Measurements from ENCODE around the gene MYO18B.

MYO18B gene

DNA sequence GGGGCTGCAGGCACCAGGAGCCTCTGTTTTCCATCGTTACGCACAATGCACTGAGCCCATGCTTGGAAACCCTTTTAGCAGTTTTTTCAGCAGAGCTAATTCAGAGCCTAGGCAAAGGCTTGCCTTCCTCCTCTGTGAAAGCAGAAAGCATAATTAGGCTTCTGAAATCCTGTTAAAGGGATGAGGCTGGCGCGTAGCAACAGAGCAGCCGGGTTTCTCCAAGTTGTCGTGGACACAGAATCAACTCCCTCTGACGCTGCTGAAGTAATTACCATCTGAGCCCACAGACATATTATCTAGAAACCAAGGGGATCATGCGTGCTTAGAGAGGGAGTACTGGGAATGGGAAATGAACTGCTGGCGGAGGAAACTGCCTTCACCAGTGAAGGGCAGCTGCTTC is 85.4 kb downstream of the MYO18B start:
- DNase-seq, result no peak

DNA sequence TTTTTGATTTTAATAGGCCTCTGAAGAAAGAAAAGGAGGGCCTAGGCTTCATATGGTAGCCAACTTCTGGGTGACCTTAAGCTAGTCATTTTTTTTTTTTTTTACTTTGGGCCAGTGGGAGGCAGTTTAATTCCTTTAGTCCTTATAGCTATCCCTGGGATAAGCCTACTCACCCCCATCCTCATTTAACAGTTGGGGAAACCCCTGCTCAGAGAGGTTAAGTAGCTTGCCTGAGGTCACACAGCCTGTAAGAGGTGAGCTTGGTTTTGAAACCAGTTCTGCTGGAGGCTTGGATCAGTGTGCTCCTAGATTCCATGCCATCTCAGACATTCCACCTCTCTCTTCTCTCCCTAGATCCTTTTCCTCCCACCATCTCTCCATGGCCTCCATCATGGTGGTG is 86.4 kb downstream of the MYO18B start:
- no peak for DNase-seq

DNA sequence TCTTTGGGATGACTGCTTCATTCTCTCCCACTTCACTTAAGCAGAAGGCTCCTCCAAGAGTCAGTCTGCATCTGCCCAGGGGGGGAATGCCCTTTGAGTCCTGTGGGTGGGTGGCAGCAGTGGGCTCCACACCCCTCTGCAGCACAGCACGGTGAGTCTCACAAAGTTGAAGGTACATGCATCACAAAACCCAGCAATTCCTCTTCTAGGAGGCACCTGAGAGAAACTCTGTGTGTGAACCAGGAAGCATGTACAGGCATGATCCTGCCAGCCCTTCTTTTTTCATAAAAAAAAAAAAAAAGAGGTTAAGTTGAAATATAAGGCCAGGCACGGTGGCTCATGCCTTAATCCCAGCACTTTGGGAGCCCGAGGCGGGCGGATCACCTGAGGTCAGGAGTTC is 87.2 kb downstream of the MYO18B start:
- DNase-seq, result no peak

DNA sequence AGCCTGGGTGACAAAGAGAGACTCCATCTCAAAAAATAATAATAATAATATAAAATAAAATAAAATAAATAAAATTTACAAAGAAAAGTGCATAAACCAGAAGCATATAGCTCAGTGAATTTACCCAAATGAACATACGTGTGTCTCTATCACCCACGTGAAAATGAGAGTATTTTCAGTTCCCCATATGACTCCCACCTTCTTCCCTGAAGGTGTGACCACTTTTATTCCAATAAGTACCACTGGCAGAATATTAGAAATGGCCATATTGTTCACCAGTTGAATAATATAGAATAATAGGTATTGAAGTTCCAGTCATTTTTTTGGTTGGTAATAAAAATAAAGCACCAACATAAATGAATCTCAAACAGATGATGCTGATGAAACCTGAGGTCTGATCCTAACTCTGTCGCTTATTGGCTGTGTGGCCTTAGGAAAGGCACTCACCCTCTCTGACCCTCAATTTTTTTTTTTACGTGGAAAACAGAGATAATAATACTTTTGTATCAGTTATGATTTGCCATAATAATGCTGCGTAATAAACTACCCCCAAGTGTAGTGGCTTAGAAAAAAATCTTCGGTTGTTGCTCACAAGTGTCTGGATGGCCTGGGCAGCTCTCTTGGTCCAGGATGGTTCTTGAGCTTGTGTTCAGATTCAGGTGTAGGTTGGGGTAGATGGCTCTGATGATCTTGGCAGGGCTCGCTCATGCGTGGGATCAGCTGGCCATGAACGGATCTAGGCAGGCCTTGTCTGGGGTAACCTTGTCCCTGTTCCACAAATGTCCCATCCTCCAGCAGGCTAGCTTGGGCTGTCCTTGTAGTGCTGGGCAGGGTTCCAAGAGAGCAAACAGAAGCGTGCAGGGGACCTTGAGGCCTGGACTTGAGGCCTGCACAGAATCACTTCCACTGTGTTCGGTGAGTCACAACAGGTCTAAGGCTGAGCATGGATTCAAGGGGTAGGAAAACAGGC is 88.1 kb downstream of the MYO18B start:
- DNase-seq, result no peak

DNA sequence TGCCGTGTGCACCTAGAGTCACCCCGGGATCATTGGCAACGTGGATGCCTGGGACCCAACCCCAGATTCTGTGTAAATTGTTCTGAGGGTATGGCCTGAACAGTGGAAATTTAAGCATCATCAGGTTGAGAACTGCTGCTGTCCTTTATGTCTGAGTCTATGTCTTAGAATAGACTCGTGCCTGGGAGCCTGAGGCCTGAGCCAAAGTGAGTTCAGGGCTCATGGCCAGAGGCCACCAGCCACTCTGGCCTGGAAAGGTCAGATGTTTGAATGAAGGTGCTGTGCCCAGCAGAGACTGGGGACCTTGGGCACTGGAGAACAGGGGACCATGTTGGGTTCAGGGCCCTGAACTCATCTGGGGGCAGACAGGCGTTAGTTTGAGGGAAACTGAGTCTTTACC is 91.1 kb downstream of the MYO18B start:
- no peak for DNase-seq

DNA sequence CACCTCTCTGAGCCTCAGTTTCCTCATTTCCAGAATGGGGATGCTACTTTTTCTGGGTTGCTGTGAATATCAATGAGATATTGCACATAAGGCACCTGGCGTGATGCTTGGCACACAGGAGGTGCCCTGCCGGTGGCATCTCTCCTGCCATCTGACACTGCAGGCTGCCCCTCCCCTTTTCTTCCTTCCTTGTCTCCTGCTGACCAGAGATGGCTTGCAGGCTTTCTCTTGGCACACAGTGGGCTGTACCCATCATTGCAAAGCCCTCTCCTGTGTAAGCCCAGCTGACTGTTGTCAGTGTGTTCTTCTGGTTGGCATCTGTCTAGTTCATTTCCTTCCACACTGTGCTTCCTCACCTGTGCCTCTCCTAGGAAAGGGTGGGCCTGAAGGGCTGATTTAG is 91.7 kb downstream of the MYO18B start:
- no peak for DNase-seq

DNA sequence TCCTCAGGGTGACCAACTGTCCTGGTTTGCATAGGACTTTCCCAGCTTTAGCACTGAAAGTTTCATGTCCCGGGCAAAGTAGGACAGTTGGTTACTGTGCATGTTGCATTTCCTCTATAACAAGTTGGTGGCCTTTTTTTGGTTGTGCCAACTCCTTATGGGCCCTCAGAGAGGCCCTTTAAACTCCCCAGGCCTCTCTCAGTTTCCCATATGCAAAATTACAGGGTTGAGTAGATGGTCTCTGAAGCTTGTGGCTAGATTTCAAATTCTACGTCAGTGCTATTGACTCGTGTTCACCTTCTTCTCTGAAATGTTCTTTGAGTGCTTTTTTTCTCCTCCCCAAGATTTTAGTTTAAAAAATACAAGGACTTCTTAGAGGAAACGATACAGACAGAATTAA is 92.5 kb downstream of the MYO18B start:
- DNase-seq, result no peak

DNA sequence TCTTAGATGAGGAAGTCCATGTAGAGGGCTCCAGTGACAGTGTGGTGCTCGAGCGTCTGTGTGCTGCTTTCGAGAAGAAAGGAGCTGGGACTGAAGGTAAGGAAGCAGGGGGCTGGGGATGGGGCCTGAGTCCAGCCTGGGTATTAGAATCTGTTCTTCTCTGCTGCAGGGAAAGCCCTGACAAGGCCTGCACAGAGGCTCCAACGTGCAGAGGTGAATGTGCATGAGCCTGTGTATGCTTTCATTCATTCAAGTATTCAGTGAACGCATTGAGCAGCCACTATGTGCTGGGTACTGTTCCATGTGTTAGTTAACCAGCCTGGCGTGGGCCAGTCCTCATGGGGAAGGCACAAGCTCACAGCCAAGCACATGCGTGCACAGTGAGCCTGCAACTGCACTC is 93.4 kb downstream of the MYO18B start:
- no peak for DNase-seq

DNA sequence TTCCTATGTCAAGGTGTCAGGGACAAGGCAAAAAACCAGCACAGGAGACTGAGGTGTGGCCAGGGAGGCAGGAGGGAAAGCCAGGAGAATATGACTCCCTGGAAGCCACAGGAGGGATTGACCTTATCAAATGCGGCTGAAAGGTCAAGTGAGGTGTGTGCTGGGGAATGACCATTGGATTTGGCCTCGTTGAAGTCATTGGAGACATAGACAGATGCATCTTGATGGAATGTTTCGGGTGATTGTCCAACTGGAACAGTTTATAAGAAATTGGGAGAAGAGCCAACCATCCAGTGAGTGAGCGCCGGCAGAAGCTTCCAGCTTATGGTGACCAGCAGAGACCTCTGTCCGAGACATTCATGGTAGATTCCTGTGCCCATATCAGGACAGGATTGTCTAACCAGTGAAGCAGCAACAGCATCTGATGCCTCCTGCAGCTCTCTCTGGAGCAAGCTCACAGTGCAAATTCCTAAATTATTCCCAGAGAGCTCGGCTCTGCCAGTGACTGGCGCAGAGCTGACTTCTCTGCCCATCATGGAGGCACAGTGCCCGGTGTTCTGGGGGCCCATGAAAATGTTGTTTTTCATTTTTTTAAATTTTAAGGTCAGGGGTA is 95.4 kb downstream of the MYO18B start:
- DNase-seq, result no peak

DNA sequence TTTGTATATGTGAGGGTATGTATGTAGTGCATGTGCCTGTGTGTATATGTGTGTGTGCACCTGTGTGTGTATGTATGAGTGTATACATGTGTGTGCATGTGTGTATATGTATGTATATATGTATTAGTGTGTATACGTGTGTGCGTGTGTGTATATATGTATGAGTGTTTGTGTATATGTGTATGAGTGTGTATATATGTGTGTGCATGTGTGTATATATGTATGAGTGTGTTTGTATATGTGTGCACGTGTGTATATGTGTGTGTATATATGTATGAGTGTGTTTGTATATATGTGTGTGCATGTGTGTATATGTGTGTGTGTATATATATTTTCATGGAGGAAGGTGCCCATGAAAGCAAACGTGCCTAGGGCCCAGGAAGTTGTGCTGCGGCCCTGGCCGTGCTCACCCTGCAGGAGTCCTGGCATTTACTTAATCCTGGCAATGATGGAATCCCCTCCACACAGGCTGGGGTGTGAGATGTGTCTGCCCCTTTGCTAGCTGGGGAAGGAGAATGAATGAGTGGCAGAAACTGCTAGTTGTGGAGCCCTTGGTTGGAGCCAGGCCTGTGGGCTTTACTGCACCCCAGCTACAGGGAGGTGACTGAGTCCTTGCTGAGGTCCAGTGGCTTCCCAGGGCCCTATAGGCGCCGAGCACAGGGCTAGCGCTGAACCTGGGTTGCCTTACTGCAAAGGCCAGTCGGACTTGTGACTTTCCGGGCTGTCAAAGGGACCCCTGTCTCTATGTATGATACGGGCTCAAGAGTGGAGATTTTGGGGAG is 97.2 kb downstream of the MYO18B start:
- no peak for DNase-seq

DNA sequence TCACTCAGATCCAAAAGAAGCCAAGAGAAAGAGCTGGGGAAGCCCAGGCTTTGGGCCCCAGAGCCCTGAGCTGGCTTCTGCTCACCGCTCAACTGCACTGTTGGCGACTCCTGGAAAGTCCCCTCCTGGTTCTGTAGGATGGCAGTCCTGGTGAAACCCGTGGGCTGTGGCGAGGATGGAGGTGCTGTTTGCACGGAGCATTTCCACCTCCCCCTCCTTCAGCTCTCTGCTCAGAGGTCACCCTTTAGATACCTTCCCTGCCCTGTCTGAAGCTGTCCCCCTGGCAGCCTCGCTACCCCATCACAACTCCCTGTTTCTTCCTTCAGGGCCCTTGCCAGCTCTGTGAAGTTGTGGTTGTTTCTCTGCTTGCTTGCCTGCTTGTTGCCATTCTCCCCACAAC is 97.8 kb downstream of the MYO18B start:
- no peak for DNase-seq

DNA sequence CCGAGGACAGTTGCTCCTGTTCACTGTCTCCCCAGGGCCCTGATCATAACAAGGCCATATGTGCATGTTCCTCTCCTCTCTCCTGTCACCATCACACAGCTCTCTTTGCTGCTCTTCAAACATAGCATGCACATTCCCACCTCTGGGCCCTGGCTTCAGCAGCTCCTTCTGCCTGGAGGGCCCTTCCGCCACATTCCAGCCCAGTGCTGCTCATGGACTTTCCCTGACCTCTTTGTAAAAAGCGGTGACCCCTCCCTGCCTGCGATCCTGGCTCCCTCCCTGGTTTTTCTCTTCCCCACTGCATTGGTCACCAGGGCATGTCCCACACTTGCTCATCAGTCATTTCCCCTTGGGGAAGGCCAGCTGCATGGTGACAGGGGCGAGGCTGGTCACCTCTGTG is 98.2 kb downstream of the MYO18B start:
- DNase-seq, result no peak

DNA sequence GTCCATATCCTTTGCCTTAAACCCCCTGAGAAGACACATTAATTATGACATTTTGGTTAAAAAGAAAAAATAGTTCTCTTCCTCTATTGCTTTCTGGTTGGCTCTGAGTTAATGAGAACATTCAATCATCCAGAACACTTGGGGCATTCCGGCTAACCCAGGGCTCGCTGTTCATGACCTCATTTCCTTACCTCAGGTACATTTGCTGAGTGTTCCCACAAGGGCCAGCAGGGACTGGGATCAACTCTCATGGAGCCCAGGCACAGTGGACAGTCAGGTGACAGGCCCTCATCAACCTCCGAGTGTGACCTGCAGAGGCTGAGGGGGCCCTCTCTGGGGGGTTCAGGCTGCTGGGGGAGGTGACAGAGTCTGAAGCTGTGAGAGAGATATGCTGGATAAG is 98.9 kb downstream of the MYO18B start:
- DNase-seq, result no peak

DNA sequence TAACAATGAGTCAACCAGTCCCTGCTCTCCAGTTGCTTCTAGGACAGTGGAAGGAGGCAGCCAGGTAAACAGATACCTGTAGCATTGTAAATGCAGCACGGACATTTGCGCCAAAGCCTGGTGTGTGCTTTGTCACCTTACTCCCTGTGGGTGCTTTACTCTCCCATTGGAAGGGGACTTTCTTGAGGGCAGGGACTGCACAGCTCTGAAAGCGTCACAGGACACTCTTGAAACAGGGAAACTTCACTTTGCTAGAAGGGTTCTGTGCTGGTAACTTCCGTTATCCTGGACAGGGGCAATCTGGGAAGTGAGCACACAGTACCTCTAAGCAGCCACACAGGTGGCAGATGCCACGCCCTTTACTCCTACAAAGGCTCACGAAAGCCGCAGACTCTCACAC is 99.8 kb downstream of the MYO18B start:
- no peak for DNase-seq

DNA sequence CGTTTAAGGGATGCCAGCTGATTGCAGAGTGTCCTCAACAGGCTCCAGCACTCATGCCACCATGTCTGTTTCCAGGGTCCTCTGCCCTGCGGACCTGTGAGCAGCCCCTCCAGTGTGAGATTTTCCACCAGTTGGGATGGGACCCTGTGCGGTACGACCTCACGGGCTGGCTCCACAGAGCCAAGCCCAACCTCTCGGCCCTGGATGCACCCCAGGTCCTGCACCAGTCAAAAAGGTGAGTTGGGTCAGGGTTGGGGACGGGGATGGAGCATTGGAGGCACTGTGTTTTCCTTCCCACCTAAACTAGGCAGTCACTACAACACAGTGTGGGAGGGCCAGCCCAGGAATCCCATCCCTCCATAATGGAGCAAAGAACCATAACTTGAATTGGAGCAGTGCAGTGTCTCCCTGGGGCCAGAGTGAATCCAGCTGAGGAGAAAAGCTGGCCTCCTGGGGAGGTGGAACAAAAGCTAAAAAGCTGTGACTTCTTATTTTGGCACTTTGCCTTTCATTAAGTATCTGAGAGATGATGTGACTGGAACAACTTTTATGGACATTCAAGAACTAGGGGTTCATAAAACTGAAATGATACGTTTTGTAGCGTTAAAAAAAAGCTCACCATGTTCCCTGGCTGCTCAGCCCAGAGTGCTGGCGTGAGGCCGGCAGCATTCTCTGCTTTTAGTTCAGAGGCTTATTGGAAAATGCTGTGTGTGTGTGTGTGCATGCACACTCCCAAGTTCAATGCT is 101.8 kb downstream of the MYO18B start:
- DNase-seq, result no peak

DNA sequence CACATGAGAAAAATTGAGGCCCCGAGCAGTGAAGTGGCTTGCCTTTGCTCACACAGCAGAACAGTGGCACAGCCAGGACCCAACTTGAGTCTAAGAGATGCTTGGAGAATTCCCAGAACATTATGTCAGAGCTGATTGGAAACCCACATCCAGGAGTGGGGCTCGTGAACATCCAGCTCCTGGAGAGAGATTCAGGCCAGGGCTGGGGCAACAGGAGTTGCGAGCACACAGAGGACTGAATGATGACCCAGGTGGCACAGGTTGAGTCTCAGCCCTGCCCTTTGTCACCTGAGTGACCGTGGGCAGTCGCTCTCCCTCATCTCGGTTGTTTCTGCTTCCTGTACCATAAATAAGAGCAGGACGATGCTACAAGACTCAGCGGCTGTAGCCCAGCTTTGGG is 102.6 kb downstream of the MYO18B start:
- DNase-seq, result no peak

DNA sequence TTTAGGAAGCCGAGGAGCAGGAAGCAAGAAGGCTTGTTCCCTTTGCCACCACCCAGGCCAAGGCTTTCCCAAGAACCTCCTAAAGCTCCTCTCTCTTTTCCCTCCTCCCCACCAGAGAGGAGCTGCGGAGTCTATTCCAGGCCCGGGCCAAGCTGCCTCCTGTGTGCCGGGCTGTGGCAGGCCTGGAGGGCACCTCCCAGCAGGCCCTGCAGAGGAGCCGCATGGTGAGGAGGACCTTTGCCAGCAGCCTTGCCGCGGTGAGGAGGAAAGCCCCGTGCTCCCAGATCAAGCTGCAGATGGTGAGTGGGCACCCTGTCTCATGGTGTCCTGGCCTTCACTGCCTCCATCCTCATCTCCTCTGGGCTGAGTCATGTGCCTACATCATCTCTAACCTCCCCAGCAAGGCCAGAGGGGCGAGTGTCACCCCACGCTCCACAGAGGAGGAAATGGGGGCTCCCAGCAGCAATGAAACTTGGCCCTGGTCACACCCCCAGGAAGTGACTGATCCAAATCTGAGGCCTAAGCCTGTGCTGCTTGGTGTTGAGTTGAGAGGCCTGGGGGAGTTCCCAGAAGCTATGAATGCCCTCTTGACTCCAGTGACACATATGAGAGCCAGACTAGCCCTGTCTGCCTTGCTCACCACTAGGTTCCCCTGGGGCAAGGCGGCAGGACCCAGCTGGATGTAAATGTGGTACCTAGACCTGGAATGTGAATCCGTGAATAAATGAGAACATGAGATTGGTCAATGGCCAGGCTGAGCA is 104.2 kb downstream of the MYO18B start:
- peak; percentile 4 for DNase-seq

DNA sequence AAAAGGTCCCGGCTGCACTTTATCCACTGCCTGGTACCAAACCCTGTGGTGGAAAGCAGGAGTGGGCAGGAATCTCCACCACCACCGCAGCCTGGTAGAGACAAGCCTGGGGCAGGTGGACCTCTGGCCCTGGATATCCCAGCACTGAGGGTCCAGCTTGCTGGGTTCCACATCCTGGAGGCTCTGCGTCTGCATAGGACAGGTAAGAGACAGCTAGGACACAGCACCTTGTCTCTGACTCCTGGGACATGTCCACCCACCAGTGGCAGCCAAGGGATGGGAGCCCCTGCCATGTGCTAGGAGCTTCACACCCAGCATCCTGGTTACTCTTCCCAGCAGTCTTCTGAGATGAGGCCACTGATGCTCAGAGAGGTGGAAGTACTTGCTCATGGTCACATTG is 105.5 kb downstream of the MYO18B start:
- DNase-seq, result no peak

DNA sequence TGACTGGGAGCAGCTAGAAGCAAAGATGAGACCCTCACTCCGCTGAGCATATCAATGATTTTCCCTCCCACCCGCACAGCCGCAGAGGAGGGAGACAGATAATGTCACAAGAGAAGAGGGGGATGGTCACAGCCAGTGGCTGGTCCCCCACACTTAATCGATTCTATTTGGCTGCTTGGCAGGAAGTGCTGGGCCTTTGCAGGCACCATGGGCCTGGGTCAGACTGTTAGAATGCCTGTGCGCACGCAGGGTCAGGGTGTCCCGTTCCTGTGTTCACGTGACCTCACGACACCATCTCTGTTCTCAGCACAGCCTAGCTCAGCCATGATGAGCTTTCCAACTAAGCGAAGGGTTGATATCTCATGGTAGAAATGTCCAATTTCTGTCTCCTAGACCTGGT is 107.0 kb downstream of the MYO18B start:
- no peak for DNase-seq

DNA sequence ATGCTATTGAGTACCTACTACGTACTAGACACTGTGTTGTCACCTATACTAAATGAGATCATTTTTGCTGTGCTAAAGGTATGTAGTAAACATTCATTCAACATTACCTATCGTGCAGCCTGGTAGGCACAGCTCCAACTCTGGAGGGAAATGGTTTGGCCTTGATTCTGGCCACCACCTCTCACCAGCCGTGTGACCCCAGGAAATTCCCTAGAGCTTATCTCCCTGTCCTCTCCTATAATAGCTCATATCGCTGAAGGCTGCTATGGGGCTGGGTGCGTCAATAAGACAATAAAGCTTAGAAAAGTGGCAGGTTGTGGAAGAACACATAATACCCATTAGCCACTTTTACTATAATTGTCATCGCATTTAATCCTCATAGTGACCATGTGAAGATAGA is 107.5 kb downstream of the MYO18B start:
- DNase-seq, result no peak

DNA sequence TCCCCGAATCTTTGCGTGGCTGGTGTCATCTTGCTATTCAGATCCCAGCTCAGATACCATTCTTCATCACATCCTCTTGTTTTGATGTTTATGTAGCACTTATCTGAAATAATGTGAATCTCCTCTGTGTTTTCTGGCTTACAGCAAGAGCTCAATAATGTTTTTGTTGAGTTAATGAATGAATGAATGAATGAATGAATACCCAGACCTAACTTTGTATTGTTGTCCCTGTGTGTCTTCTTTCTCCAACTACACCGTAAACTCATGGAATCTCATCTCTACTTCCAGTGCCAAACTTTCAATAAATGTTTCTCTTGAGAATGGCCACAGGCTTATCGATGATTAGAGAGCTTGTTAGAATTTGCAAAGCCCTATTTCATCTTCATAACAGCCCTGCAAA is 110.2 kb downstream of the MYO18B start:
- DNase-seq, result no peak

DNA sequence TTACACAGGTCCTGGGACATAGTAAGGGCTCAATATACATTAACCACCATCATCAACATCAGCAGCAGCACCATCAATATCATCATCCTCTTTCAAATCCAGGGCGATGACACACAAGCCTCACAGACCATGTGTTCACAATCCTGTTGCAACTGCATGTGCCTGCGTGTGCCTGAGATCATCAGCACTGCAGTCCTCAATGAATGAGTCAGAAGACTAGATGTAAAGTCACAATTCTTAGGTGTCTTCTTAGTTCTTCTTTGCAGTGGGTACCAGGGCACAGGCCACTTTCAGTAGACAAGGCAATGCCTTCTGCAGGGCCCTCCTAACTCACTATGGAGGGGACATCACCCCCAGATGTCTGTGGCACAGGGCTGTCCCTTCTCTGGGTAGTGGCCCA is 111.1 kb downstream of the MYO18B start:
- DNase-seq, result no peak
